GM12864 (cell line): ENCODE results near the gene B2M.
"Not testable (repeated sequence)": the region's sequence is repeated elsewhere in the genome, so short reads cannot be mapped to it uniquely, and the experiment has no call there.

ENCODE experiments used
- DNase-seq: peaks from one replicate; pipeline ENCODE4 v3.0.0-alpha.2; 2011; ENCODE audit warnings: low read depth
- H3K4me3 ChIP-seq: 2 replicates; pipeline ENCODE4 v1.5.1; 2011; ENCODE audit warnings: mild to moderate bottlenecking, low read depth, low read length, control low read depth
- TF ChIP-seq, protein P1 (sequence below): IDR thresholded peaks from 2 replicates; pipeline ENCODE4 v1.5.1; 2011; ENCODE audit warnings: low read depth, mild to moderate bottlenecking, moderate library complexity, low read length, control low read depth, inconsistent platforms; ENCODE audit errors: missing control alignments

Gene B2M

DNA sequence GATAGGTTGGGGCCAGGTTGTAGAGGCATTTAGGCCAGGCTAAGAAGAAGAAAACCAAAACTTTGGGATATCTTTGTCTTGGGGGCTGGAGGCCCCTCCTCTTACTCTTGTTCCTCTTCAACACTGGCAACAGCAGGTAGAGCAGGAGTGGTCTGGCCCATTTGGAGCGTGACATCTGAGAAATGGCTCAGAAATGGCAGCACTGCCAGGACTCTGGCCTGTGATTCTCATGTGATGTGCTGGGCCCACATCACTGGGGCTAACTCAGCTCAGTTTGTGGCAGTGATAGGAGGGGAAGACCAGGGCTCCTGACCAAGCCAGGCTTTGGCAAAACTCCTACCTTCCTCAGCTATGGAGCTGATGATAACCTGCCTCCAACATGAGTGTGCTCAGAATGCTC, 18.7 kb upstream of the B2M start:
- TF ChIP-seq, protein P1, sequence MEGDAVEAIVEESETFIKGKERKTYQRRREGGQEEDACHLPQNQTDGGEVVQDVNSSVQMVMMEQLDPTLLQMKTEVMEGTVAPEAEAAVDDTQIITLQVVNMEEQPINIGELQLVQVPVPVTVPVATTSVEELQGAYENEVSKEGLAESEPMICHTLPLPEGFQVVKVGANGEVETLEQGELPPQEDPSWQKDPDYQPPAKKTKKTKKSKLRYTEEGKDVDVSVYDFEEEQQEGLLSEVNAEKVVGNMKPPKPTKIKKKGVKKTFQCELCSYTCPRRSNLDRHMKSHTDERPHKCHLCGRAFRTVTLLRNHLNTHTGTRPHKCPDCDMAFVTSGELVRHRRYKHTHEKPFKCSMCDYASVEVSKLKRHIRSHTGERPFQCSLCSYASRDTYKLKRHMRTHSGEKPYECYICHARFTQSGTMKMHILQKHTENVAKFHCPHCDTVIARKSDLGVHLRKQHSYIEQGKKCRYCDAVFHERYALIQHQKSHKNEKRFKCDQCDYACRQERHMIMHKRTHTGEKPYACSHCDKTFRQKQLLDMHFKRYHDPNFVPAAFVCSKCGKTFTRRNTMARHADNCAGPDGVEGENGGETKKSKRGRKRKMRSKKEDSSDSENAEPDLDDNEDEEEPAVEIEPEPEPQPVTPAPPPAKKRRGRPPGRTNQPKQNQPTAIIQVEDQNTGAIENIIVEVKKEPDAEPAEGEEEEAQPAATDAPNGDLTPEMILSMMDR: no peak
- no peak for DNase-seq

DNA sequence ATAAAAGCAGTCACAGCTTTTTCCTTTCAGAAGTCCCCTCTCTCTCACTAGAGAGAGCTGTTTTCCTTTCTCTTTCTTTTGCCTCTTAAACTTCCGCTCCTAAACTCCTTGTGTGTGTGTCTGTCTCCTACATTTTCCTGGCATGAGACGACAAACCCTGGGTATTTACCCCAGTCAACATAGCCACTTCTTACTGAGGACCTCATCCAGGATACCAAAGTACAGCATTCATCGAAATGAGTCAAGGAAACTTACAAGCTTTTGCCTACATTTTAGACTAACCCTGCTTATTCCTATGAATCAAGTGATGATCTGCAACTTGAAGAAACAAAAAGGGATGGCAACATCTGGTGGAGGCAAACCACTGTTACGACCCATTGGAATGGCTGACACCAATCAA, 16.9 kb upstream of the B2M start:
- TF ChIP-seq, protein P1: no peak

More for the DNA sequence above, 18.7 kb upstream of the B2M start:
- no peak overlapping the region for H3K4me3 ChIP-seq

DNA sequence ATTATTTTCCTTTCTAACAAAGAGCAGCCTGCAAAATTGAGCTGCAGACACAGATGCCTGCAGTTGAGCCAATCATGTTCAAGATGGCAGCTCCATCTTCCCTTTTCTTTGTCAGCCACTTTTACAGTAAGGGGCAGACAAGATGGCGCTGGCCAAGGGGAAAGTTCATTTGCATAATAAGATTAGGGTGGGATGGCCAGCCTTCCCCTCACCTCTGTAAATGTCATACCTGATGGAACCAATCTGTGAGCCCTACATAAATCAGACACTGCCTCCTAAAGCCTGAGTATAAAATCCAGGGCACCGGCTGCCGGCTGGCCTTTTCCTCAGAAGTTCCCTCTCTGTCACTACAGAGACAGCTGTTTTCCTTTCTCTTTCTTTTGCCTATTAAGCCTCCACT, 16.0 kb upstream of the B2M start:
- no peak for DNase-seq
- TF ChIP-seq, protein P1: no peak
- H3K4me3 ChIP-seq: no peak overlapping the region

More for the DNA sequence above, 16.9 kb upstream of the B2M start:
- no peak for DNase-seq
- no peak overlapping the region for H3K4me3 ChIP-seq

DNA sequence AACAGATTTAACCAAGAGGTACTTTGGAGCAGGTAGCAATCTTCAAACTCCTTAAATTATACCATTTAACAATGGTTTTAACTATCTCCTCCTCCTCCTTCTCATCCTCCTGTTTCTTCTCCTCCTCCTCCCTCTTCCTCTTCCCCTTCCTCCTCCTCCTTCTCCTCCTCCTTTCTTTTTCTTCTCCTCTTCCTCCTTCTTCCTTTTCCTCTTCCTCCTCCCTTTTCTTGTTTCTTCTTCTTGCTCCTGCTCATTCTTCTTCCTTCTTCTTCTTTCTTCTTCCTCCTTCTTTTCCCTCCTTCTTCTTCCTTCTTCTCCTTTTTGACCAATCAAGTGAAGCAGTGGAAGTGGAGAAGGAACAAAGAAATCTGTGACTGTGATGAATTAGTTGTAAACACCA, 14.3 kb upstream of the B2M start:
- no peak for DNase-seq
- H3K4me3 ChIP-seq: no peak overlapping the region
- TF ChIP-seq, protein P1: no peak

DNA sequence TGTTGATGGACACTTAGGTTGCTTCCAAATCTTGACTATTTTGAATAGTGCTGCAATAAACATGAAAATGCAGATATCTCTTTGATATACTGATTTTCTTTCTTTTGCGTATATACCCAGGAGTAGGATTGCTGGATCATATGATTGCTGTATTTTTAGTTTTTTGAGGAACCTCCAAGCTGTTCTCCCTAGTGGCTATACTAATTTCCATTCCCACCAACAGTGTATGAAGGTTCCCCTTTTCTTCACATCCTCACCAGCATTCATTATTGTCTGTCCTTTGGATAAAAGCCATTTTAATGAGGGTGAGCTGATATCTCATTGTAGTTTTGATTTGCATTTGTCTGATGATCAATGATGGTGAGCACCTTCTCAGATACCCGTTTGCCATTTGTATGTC, 12.7 kb upstream of the B2M start:
- H3K4me3 ChIP-seq: no peak overlapping the region
- DNase-seq: no peak
- TF ChIP-seq, protein P1: no peak

DNA sequence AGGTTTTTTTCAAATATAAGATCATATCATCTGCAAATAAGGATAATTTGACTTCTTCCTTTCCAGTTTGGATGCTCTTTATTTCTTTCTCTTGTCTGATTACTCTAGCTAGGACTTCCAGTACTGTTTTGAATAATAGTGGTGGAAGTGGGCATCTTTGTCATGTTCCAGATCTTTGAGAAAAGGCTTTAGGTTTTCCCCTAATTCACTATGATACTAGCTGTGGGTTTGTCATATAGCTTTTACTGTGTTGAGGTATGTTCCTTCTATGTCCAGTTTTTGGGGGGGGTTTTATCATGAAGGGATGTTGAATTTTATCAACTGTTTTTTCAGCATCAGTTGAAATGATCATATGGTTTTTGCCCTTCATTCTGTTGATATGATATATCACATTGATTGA, 10.6 kb upstream of the B2M start:
- DNase-seq, H3K4me3 ChIP-seq: not testable (repeated sequence)

DNA sequence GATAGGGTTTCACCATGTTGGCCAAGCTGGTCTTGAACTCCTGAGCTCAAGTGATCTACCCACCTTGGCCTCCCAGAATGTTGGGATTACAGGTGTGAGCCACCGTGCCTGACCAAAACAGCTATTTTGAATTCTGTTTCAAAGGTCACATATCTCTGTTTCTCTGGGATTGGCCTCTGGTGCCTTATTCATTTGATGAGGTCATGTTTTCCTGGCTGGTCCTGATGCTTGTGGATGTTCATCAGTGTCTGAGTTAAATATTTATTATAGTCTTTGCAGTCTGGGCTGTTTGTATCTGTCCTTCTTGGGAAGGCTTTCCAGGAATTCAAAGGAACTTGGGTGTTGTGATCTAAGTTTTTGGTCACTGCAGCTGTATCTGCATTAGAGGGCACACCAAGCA, 5.3 kb upstream of the B2M start:
- H3K4me3 ChIP-seq: no peak overlapping the region
- no peak for DNase-seq
- TF ChIP-seq, protein P1: no peak

DNA sequence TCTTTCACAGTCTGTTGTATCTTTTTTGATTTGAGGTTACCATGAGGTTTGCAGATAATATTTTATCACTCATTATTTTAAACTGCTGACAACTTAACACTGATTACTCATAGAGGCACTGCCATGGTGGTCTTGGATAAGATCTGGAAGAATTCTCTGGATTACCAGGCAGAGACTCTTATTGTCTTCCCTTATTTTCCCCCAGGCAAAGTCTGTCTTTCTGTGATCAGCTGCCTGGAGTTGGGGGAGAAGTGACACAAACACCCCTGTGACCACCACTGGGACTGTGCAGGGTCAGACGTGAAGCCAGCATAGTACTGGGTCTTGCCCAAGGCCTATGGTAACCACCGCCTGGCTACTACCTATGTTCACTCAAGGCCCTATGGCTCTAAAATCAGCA, 4.9 kb upstream of the B2M start:
- H3K4me3 ChIP-seq: no peak overlapping the region
- no peak for DNase-seq
- TF ChIP-seq, protein P1: no peak
